Loucy (cell line): ENCODE measurements around the gene SLC22A16.

Experiments
- CTCF ChIP-seq: fragments of 200-600 bp; sonication (generic); conservative IDR thresholded peaks from 2 replicates; pipeline ENCODE4 v1.5.1; 2014; ENCODE audit warnings: mild to moderate bottlenecking, antibody characterized with exemption, low read length
- EZH2phosphoT487 ChIP-seq: fragments of 200-600 bp; IDR thresholded peaks from 2 replicates; pipeline ENCODE4 v1.6.1; 2018; ENCODE audit warnings: antibody characterized with exemption, mild to moderate bottlenecking, moderate library complexity, borderline replicate concordance

GRCh38 chr6:110523451-110524021 lies 47.1 kb upstream of the SLC22A16 start:
- no peak for TF ChIP-seq CTCF
- no peak for TF ChIP-seq EZH2phosphoT487
